Measurements from ENCODE around the gene SELENOF.

The SELENOF gene

GRCh38 chr1:86913896-86914600 lies at the start of gene SELENOF:
Gene SELENOF, minus strand, starts transcription at chr1:86914126. Its CDS starts 15 bp downstream, at chr1:86914111.
- DNase-seq (ENCODE audit: low read depth in 2 of 2): peak; percentile 97 to 99

- DNase-seq (ENCODE audit: low read depth in 2 of 2): no peak
Measured at GRCh38 chr1:86960548-86960947, 46.6 kb upstream of the SELENOF start.

GRCh38 chr1:86957221-86957620 lies 43.3 kb upstream of the SELENOF start:
- no peak for DNase-seq (ENCODE audit: low read depth in 2 of 2)

GRCh38 chr1:86956221-86956620 lies 42.3 kb upstream of the SELENOF start:
- DNase-seq (ENCODE audit: low read depth in 2 of 2): no peak

- DNase-seq (ENCODE audit: low read depth in 2 of 2): no peak
Measured at GRCh38 chr1:86955678-86956077, 41.8 kb upstream of the SELENOF start.

- no peak for DNase-seq (ENCODE audit: low read depth in 2 of 2)
Measured at GRCh38 chr1:86953167-86953566, 39.2 kb upstream of the SELENOF start.

- DNase-seq (ENCODE audit: low read depth in 2 of 2): no peak
Measured at GRCh38 chr1:86951430-86951829, 37.5 kb upstream of the SELENOF start.

- DNase-seq (ENCODE audit: low read depth in 2 of 2): no peak
Measured at GRCh38 chr1:86950712-86951419, 36.9 kb upstream of the SELENOF start.

GRCh38 chr1:86948212-86948611 lies 34.3 kb upstream of the SELENOF start:
- no peak for DNase-seq (ENCODE audit: low read depth in 2 of 2)

GRCh38 chr1:86942743-86943142 lies 28.8 kb upstream of the SELENOF start:
- no peak for DNase-seq (ENCODE audit: low read depth in 2 of 2)

- no peak for DNase-seq (ENCODE audit: low read depth in 2 of 2)
Measured at GRCh38 chr1:86942042-86942441, 28.1 kb upstream of the SELENOF start.

- no peak for DNase-seq (ENCODE audit: low read depth in 2 of 2)
Measured at GRCh38 chr1:86940599-86940998, 26.7 kb upstream of the SELENOF start.

GRCh38 chr1:86939406-86939805 lies 25.5 kb upstream of the SELENOF start:
- no peak for DNase-seq (ENCODE audit: low read depth in 2 of 2)

- no peak for DNase-seq (ENCODE audit: low read depth in 2 of 2)
Measured at GRCh38 chr1:86938855-86939254, 24.9 kb upstream of the SELENOF start.

- DNase-seq (ENCODE audit: low read depth in 2 of 2): no peak
Measured at GRCh38 chr1:86938450-86938849, 24.5 kb upstream of the SELENOF start.

- DNase-seq (ENCODE audit: low read depth in 2 of 2): no peak
Measured at GRCh38 chr1:86933562-86934377, 19.8 kb upstream of the SELENOF start.

- DNase-seq (ENCODE audit: low read depth in 2 of 2): no peak
Measured at GRCh38 chr1:86933051-86933450, 19.1 kb upstream of the SELENOF start.

- DNase-seq (ENCODE audit: low read depth in 2 of 2): no peak
Measured at GRCh38 chr1:86928819-86929218, 14.9 kb upstream of the SELENOF start.

- DNase-seq (ENCODE audit: low read depth in 2 of 2): no peak
Measured at GRCh38 chr1:86926883-86927282, 13.0 kb upstream of the SELENOF start.

- no peak for DNase-seq (ENCODE audit: low read depth in 2 of 2)
Measured at GRCh38 chr1:86925742-86926141, 11.8 kb upstream of the SELENOF start.

GRCh38 chr1:86924324-86924960 lies 10.5 kb upstream of the SELENOF start:
- DNase-seq (ENCODE audit: low read depth in 2 of 2): no peak

GRCh38 chr1:86922445-86922844 lies 8.5 kb upstream of the SELENOF start:
- DNase-seq (ENCODE audit: low read depth in 2 of 2): no peak
